HUDEP-2 (cell line): ENCODE results near the gene AGT.
"Not testable (repeated sequence)": the region's sequence is repeated elsewhere in the genome, so short reads cannot be mapped to it uniquely, and the experiment has no call there.

Experiments
- DNase-seq, 76 experiments: peaks; one replicate each; lab custom pipeline; 2025; ENCODE audit not compliant: unreplicated experiment in 76 of 76; lab: John Stamatoyannopoulos, UW

Gene AGT

GRCh38 chr1:230745071-230745470 is 31.1 kb upstream of the AGT start:
- no peak for DNase-seq

DNA sequence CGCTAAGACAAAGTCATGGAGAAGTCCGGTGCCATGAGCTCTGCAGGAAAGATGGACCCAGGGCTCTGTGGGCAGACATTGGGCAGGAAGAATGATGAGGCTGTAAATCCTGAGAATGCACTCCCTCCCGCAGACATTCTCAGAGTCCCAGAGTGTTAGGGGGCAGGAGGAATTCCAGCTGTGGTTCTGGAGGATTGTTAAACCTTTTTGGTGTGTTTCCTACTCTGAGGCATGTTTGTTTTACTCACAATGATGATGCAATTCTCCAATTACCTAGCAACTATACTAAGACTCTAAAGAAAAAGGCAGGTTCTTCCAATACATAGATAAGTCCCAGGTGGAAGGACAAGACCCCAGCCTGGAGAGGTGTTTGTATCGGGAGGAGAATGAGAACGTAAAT is 30.5 kb upstream of the AGT start:
- DNase-seq = no peak

GRCh38 chr1:230743899-230744298 is 30.0 kb upstream of the AGT start:
- no peak for DNase-seq

DNA sequence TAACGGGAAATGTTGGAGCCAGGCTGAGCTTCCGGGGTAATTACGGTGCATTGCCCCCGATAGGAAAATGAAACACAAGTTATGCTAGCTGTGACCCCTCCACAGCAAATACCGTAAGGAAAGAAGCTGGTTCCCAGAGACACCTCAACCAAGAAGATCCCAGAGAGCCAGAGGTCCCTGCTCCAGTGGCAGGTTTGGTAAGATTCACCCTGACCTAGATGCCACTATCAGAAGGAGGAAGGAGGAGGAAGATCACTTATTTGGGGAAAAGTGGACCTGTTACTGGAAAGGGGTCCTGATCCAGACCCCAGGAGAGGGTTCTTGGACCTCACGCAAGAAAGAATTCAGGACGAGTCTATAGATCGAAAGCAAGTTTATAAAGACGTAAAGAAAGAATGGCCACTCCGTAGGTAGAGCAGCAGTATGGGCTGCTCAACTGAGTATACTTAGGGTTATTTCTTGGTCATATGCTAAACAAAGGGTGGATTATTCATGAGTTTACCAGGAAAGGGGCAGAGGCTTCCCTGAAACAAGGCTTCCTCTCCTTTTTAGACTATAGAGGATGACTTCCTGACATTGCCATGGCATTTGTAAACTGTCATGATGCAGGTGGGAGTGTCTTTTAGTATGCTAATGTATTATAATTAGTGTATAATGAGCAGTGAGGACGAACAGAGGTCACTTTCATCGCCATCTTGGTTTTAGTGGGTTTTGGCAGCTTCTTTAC is 25.8 kb upstream of the AGT start:
- no peak for DNase-seq

DNA sequence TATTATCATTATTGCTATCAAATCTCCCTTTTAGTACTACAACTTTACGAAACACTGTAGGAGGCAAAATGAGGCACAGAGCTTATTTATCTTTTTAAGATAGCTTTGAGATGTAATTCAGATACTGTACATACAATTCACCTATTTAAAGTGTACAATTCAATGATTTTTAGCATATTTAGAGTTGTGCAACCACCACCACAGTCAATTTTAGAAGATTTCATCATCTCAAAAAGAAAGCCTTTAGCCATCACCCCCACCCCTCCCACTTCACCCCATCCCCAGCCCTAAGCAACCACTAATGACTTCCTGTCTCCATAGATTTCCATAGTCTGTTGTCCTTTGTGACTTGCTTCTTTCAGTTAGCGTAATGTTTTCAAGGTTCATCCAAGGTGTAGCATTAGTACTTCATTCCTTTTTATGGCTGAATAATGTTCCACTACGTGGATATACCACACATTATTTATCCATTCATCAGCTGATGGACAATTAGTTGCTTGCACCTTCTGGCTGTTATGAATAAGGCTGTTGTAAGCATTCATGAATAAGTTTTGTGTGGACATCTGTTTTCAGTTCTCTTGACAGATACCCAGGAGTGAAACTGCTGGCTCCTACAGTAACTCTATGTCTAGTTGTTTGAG is 23.8 kb upstream of the AGT start:
- no peak for DNase-seq

DNA sequence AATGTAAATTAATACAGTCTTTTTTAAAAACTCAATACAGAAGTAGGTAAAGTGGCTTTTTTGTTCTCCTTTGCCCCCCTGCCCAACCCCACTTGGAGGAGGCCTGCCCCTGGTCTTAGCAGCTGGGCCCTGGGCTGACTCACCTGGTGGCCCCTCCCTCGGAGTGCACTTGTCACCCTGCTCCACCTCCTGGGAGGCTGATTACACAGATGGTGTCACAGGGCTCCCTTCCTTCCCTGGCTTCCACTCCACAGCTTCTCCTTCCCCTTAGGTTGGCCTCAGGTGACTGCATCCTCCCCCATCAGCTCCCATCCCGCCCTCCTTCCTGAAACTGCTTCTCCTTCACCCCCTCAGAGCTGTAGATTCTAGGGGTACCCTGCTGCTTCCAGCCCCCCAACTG is 21.5 kb upstream of the AGT start:
- no peak for DNase-seq

GRCh38 chr1:230730977-230731376 is 17.1 kb upstream of the AGT start:
- DNase-seq = no peak

DNA sequence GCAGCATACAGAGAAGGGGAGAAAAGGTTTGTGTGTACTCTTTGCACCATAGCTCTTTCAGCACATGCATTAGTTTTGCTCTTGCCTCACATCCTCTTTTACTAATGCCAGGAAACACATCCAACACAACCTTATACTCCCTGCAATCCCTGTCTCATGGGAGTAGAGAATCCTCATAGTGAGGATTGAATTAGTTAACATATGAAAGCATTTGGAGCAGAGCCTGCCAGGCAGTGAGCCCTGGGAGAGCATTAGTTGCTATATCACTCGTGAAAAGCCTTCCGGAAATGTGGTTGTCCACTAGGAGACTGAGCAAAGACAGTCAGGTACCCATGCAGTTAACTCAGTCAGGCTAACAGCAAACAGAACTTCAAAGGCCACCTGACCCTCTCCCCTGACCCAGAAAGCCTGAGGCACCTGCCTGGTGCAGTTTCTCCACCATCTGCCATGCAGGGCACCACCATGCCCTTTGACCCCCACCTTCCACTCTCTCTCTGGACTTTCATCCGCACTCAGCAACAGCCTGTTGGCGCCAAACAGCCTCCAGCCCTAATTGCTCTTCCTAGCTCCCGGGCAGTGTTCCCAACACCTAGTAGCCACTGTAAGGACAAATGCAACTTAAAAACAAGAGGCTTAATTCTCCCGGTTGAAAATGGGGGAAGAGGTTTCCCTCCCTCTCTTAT is 14.9 kb upstream of the AGT start:
- DNase-seq = no peak

DNA sequence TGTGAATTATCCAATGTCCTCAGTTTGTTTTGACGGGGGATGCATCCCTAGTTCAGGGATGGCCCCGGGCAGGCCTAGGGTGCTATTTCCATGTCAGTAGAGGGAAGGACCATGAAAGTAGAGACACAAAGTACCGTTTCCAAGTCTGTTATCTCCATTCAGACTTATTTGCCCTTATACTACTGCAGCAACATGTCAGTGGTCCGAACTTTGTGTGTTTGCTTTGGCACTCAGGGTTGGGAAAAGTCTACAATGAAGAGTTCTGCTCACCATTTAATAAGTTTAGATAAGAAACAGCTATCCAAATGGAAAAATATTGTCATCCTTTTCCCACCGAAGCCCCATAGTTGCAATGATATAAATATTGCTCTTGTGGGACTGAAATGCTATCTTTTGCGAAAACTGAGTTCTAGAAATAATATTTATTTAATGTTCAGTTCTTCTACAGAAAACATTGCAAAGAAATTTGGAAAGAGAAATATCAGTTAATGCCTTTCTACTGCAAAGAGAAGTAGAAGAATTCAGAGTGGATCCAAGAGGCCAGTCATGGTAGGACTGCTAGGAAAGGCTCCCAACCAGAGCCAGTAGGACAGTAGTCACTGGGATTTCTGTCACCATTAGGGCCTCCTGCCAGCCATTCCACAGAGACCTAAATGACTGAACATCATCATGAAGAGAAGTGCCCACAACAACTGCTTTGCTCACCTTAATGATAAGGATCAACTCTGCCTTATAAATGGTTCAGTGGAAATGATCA is 11.5 kb upstream of the AGT start:
- DNase-seq = no peak

DNA sequence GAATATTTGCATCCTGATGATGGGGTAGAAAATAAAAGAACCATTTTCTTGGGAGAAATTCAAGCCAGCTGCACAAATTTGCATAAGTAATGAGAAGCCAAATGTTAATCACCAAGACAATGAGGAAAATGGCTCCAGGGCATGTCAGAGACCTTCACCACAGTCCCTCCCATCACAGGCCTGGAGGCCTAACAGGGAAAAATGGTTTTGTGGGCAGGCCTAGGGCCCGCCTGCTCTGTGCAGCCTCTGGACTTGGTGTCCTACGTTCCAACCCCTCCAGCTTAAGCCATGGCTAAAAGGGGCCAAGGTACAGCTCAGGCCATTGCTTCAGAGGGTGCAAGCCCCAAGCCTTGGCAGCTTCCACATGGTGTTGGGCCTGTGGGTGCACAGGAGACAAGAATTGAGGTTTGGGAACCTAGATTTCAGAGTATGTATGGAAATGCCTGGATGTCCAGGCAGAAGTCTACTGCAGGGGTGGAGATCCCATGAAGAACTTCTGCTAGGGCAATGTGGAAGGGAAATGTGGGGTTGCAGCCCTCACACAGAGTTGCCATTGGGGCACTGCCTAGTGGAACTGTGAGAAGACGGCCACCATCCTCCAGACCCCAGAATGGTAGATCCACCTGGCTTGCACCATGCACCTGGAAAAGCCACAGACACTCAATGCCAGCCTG is 8.1 kb upstream of the AGT start:
- DNase-seq = not testable (repeated sequence)

DNA sequence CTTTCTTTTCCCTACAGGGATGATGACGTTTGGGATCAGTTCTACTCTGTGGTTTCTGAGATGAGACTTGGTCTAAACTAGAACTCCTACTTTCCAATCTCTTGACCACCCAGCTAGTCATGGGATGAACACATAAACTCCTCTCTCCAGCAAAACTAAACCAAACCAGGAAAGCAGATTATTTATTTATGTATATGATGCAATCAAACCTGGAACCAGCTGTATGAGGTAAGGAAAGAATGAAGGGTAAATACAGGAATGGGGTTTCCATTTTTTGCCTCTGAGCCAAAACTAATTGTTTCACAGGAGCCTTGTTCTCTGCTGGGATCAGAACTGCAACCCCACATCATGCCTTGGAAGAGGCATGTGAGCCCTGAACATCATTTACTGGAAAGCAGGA is 3.3 kb upstream of the AGT start:
- no peak for DNase-seq

GRCh38 chr1:230716453-230716852 is 2.5 kb upstream of the AGT start:
- DNase-seq = not testable (repeated sequence)

GRCh38 chr1:230715510-230715909 is 1.6 kb upstream of the AGT start:
- DNase-seq = no peak

DNA sequence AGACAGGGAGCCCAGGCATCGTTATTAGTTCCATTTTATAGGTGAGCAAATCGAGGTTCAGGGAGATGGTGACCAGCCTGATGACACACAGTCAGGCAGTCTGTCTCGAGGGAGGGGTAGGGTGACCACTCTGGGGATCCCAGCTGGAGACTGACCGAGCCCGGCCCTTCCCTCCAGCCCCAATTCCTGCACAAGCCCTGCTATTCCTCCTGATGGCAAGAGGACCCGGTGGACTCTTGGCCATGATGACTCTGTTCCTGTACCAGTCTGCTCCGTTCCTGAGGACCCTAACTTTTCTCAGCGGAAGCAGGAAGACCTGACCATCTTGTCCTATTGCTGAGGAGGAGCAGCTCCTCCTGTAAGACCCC is 391 bp downstream of the AGT start:
- DNase-seq = no peak

DNA sequence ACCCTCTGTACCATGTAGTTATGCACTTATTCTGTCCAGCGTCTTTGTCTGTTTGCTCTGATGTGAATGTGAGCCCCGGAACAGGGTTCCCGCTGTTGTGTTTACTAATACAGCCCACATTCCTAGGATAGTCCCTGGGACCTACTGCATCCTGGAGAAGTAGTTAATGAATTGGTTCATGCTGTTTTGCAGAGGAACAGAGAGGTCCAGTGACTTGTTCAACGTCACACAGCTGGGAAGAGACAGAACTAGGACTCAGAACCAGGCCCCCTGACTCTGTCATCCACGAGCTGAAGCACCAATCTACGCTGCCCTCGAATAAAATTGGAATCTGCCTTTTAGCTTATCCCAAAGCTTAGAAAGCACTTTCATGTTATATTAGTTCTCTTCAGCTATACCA is 784 bp downstream of the AGT start:
- no peak for DNase-seq

DNA sequence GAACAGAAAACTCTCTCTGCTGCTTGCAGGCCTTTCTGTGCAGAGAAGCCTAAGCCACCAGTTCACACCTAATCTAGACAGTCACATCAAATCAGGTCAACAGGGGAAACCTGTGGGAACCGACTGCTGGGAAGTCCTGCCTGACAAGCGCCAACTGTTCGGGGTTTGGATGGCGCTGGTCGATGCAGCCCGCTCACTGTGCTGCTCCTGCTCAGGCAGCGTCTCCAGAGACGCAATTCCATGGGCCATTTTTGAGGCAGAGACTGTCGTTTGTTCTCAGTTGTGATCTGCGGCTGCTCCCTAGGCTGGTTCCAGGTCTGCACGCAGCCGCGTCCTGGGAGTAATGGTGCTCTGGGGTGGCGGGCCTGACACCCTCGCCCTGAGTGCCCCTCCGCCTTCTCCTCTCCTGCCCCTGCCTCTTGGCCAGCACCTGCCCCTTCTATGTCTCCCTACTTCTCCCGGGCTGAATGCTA is 1.4 kb downstream of the AGT start:
- no peak for DNase-seq

DNA sequence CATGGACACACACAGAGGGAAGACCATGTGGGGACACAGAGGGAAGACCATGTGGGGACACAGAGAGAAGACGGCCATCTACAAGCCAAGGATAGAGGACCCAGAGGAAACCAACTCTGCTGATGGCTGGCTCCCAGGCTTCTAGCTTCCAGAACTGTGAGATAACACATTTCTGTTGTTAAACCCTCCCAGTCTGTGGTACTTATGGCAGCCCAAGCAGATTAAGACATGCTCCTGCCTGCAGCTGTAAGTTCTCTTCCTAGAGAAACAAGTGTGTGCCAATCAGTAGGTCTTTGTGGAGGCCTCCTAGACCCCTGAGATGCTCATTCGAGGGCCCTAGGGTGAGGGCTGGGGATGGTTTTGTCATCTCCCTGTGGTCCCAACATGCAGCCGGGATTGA is 2.7 kb downstream of the AGT start:
- DNase-seq = no peak

DNA sequence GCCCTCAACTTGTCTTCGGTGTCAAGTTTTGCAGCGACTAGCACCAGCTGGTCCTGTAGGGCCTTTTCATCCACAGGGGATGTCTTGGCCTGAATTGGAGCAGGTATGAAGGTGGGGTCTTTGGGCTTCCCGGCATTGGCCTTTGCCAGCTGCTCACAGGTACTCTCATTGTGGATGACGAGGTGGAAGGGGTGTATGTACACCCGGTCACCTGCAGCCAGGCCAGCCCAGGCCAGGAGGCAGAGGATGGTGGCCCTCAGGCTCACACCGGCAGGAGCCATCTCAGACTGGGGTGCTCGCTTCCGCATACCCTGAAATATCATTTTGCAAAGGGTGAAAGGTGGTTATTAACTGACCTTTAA is 3.4 kb downstream of the AGT start:
- DNase-seq = no peak

GRCh38 chr1:230709619-230710542 is 4.0 kb downstream of the AGT start:
- no peak for DNase-seq
